K562 (cell line): ENCODE results near the gene MACROD2.

Experiments used
- EP300 ChIP-seq: IDR thresholded peaks from 2 replicates; pipeline ENCODE4 v1.6.1; 2012; ENCODE audit warnings: low read length, improper control_type of control experiment
- JUND ChIP-seq, 2 experiments: IDR thresholded peaks; 2 replicates in 1 of 2; 3 replicates in 1 of 2; pipeline ENCODE4 v1.6.1; 2011; ENCODE audit warnings: borderline replicate concordance in 2 of 2, low read depth in 2 of 2, low read length in 2 of 2, improper control_type of control experiment in 1 of 2, missing biosample characterization in 1 of 2, missing genetic modification characterization in 1 of 2, missing genetic modification reagents in 1 of 2
- MEIS2 ChIP-seq: fragments of 450-650 bp; IDR thresholded peaks from 2 replicates; pipeline ENCODE4 v1.6.1; 2014; ENCODE audit warnings: mild to moderate bottlenecking; ENCODE audit not compliant: partially characterized antibody
- TAF1 ChIP-seq: IDR thresholded peaks from 2 replicates; pipeline ENCODE4 v1.6.1; 2011; ENCODE audit warnings: mild to moderate bottlenecking, low read length, moderate library complexity; ENCODE audit not compliant: insufficient read depth, control insufficient read depth, severe bottlenecking; ENCODE audit errors: extremely low read depth
- TF ChIP-seq, protein P1 (sequence below), 3 experiments: IDR thresholded peaks in 2 of 3; conservative IDR thresholded peaks in 1 of 3; 2 replicates each; pipeline ENCODE4 v1.5.1; 2011 to 2012; ENCODE audit warnings: low read length in 3 of 3, mild to moderate bottlenecking in 3 of 3, control low read depth in 2 of 3, improper control_type of control experiment in 1 of 3, inconsistent platforms in 1 of 3, low read depth in 1 of 3, mixed read lengths in 1 of 3, moderate library complexity in 1 of 3; ENCODE audit not compliant: insufficient read depth in 2 of 3
- TF ChIP-seq, protein P2 (sequence below): sonication (generic); formaldehyde crosslinking; IDR thresholded peaks from 2 replicates; pipeline ENCODE4 v1.8.0; 2023; ENCODE audit warnings: mild to moderate bottlenecking, missing genetic modification reagents

DNA sequence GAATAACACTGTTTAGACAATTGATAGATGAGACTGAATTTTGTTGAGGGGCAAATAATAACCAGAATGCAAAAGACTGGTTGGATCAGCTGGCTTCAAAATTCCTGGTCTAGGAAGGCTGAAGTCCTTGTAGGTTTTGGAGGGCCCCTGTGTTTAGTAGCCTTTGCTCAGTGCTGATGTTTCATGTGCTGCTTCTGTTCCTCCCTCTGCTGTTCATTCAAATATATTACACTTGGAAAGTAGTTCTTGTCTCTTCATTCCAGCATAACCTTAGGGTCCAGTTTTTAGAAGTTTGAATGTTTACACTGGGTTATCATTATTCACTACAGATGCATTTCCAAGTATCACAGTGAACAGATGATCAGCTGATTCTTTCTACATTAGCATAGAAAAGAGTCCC, 269.6 kb downstream of the MACROD2 start:
- TF ChIP-seq JUND (IDR thresholded peaks at IDR 0.05; ENCODE audit: borderline replicate concordance, low read depth, low read length) (no peak), JUND (tag; IDR thresholded peaks at IDR 0.05; ENCODE audit: borderline replicate concordance, low read depth, low read length) (no peak), MEIS2 (no peak), EP300 (no peak), TAF1 (no peak)
- TF ChIP-seq, protein P1, sequence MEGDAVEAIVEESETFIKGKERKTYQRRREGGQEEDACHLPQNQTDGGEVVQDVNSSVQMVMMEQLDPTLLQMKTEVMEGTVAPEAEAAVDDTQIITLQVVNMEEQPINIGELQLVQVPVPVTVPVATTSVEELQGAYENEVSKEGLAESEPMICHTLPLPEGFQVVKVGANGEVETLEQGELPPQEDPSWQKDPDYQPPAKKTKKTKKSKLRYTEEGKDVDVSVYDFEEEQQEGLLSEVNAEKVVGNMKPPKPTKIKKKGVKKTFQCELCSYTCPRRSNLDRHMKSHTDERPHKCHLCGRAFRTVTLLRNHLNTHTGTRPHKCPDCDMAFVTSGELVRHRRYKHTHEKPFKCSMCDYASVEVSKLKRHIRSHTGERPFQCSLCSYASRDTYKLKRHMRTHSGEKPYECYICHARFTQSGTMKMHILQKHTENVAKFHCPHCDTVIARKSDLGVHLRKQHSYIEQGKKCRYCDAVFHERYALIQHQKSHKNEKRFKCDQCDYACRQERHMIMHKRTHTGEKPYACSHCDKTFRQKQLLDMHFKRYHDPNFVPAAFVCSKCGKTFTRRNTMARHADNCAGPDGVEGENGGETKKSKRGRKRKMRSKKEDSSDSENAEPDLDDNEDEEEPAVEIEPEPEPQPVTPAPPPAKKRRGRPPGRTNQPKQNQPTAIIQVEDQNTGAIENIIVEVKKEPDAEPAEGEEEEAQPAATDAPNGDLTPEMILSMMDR (IDR thresholded peaks at IDR 0.05 in 2 of 3, conservative IDR thresholded peaks at IDR 0.05 in 1 of 3; ENCODE audit: insufficient read depth in 2 of 3, low read depth in 1 of 3, low read length in 3 of 3), result no peak
- TF ChIP-seq, protein P2, sequence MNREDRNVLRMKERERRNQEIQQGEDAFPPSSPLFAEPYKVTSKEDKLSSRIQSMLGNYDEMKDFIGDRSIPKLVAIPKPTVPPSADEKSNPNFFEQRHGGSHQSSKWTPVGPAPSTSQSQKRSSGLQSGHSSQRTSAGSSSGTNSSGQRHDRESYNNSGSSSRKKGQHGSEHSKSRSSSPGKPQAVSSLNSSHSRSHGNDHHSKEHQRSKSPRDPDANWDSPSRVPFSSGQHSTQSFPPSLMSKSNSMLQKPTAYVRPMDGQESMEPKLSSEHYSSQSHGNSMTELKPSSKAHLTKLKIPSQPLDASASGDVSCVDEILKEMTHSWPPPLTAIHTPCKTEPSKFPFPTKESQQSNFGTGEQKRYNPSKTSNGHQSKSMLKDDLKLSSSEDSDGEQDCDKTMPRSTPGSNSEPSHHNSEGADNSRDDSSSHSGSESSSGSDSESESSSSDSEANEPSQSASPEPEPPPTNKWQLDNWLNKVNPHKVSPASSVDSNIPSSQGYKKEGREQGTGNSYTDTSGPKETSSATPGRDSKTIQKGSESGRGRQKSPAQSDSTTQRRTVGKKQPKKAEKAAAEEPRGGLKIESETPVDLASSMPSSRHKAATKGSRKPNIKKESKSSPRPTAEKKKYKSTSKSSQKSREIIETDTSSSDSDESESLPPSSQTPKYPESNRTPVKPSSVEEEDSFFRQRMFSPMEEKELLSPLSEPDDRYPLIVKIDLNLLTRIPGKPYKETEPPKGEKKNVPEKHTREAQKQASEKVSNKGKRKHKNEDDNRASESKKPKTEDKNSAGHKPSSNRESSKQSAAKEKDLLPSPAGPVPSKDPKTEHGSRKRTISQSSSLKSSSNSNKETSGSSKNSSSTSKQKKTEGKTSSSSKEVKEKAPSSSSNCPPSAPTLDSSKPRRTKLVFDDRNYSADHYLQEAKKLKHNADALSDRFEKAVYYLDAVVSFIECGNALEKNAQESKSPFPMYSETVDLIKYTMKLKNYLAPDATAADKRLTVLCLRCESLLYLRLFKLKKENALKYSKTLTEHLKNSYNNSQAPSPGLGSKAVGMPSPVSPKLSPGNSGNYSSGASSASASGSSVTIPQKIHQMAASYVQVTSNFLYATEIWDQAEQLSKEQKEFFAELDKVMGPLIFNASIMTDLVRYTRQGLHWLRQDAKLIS (CRISPR knock-in tag), result no peak
